ENCODE measurements around the gene TMEM204.

TMEM204 gene

GRCh38 chr16:1501630-1502029 is 31.8 kb upstream of the TMEM204 start:
- Histone ChIP-seq H3K23ac (ENCODE audit: low read length) (no peak overlapping the region), H3K79me1 (ENCODE audit: low read length) (no peaks in the 10 kb centered on the region), H3K4me1 (ENCODE audit: control insufficient read depth in 1 of 2, insufficient read depth in 2 of 2, low read length in 2 of 2) (no peaks in the 10 kb centered on the region), H3K9ac (ENCODE audit: low read length) (no peak overlapping the region), H2AK5ac (ENCODE audit: low read length) (no peak overlapping the region), H4K91ac (ENCODE audit: low read depth, low read length) (no peak overlapping the region), H2BK12ac (ENCODE audit: low read length) (no peak overlapping the region), H2AFZ (ENCODE audit: insufficient read depth, low read length, poor library complexity) (no peak overlapping the region), H2BK120ac (ENCODE audit: insufficient read depth, low read length, poor library complexity) (no peak overlapping the region), H4K12ac (ENCODE audit: low read depth, low read length) (no peak overlapping the region), H3K14ac (ENCODE audit: low read length) (no peak overlapping the region), H3K4me3 (ENCODE audit: low read depth, low read length) (no peak overlapping the region), H3K4me2 (ENCODE audit: low read length) (no peak overlapping the region), H3K18ac (ENCODE audit: low read length) (no peak overlapping the region), H3K27ac (ENCODE audit: low read depth, low read length) (no peak overlapping the region), H3K9me3 (ENCODE audit: insufficient read depth, low read depth, low read length) (peaks cover 8% of the 10 kb centered on the region), H3K36me3 (ENCODE audit: control insufficient read depth in 1 of 2, insufficient read depth in 2 of 2, low read length in 2 of 2) (peaks cover 80 to 84% of the 10 kb centered on the region in 2 experiments), H3K4ac (ENCODE audit: low read depth, low read length) (no peak overlapping the region), H3K79me2 (ENCODE audit: control insufficient read depth, insufficient read depth, low read length, poor library complexity) (no peaks in the 10 kb centered on the region), H3K27me3 (ENCODE audit: insufficient read depth, low read length) (no peaks in the 10 kb centered on the region), H4K8ac (ENCODE audit: low read depth, low read length) (no peak overlapping the region), H2BK5ac (ENCODE audit: low read depth, low read length, poor library complexity) (no peak overlapping the region)
- no CpG with 5 or more reads among the region's 23 CpGs for WGBS (ENCODE audit: extremely low coverage, insufficient coverage, insufficient read length)
- no peak for DNase-seq

DNA sequence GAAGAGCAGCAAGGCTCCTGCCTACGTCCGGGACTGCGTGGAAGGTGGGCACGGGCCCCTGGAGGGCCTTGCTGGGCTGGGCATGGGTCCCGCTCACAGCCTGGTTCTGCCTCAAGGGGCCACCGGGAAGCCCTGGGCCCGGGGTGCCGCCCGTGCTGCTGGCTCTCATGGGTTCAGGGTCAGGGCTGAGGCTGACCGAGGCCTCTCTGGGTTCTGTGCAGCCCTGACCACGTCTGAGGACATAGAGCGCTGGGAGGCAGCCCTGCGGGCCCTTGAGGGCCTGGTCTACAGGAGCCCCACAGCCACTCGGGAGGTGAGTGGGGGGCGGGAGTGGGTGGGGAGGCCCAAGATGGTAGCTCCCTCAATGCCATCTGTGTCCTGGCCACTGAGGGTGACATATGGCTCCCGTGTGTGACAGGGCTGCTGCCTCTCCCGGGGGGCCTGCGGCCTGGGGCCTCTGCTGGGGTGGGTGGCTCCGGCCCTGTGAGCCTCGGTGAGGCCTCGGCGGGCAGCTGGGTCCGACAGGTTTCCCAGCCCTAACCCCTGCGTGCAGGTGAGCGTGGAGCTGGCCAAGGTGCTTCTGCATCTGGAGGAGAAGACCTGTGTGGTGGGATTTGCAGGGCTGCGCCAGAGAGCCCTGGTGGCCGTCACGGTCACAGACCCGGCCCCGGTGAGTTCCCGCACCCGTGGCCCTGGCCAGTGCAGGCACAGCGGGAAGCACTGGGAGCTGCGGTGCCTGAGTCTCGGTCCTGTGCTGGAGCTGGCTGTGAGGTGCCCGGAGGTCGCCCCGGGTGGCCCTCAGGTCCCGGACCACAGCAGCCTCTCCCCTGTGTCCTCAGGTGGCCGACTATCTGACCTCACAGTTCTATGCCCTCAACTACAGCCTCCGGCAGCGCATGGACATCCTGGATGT is 31.1 kb upstream of the TMEM204 start:
- H4K8ac ChIP-seq (ENCODE audit: low read depth, low read length), result no peak overlapping the region
- H3K23ac ChIP-seq (ENCODE audit: low read length), result no peak overlapping the region
- H3K79me2 ChIP-seq (ENCODE audit: control insufficient read depth, insufficient read depth, low read length, poor library complexity), result no peaks in the 10 kb centered on the region
- H3K14ac ChIP-seq (ENCODE audit: low read length), result no peak overlapping the region
- peaks cover 10% of the 10 kb centered on the region for H3K9me3 ChIP-seq (ENCODE audit: insufficient read depth, low read depth, low read length)
- H2BK120ac ChIP-seq (ENCODE audit: insufficient read depth, low read length, poor library complexity), result no peak overlapping the region
- WGBS (ENCODE audit: extremely low coverage, insufficient coverage, insufficient read length), result no CpG with 5 or more reads among the region's 42 CpGs
- H3K27me3 ChIP-seq (ENCODE audit: insufficient read depth, low read length), result no peaks in the 10 kb centered on the region
- H2AFZ ChIP-seq (ENCODE audit: insufficient read depth, low read length, poor library complexity), result no peak overlapping the region
- no peak overlapping the region for H2BK5ac ChIP-seq (ENCODE audit: low read depth, low read length, poor library complexity)
- DNase-seq, result no peak
- H4K91ac ChIP-seq (ENCODE audit: low read depth, low read length), result no peak overlapping the region
- H3K4ac ChIP-seq (ENCODE audit: low read depth, low read length), result no peak overlapping the region
- peaks cover 80 to 84% of the 10 kb centered on the region in 2 experiments for H3K36me3 ChIP-seq (ENCODE audit: control insufficient read depth in 1 of 2, insufficient read depth in 2 of 2, low read length in 2 of 2)
- no peak overlapping the region for H2BK12ac ChIP-seq (ENCODE audit: low read length)
- H3K4me3 ChIP-seq (ENCODE audit: low read depth, low read length), result no peak overlapping the region
- no peak overlapping the region for H3K9ac ChIP-seq (ENCODE audit: low read length)
- H3K18ac ChIP-seq (ENCODE audit: low read length), result no peak overlapping the region
- no peak overlapping the region for H3K27ac ChIP-seq (ENCODE audit: low read depth, low read length)
- no peak overlapping the region for H3K4me2 ChIP-seq (ENCODE audit: low read length)
- no peaks in the 10 kb centered on the region for H3K4me1 ChIP-seq (ENCODE audit: control insufficient read depth in 1 of 2, insufficient read depth in 2 of 2, low read length in 2 of 2)
- H4K12ac ChIP-seq (ENCODE audit: low read depth, low read length), result no peak overlapping the region
- no peaks in the 10 kb centered on the region for H3K79me1 ChIP-seq (ENCODE audit: low read length)
- H2AK5ac ChIP-seq (ENCODE audit: low read length), result no peak overlapping the region

DNA sequence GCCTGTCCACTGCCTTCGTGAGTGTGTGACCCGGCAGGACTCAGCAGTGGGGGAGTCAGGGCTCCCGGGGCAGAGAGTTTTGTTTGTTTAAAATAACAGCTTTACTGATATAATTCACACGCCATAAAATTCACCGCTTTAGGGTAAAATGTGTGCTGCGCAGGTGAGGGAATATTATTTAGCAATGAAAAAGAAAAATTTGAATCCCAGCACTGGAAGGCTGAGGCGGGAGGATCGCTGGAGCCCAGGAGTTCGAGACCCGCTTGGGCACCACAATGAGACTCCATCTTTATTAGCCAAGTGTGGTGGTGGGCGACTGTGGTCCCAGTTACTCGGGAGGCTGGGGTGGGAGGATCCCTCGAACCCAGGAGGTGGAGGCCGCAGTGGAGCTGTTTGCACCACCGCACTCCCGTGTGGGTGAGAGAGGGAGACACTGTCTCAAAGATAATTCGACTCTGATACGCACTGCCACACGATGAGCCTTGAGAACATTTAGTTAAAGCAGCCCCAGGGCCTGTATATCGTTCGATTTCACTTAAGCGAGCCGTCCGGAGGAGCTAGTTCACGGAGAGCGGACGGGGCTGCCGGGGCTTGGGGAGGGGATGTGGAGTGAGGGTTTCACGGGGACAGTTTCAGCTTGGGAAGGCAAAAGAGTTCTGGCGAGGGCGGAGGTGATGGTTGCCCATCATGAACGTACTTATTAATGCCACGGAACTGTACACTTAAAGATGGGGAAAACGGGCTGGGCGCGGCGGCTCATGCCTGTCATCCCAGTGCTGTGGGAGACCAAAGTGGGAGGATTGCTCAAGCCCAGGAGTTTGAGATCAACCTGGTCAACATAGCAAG is 30.1 kb upstream of the TMEM204 start:
- Histone ChIP-seq H3K14ac (ENCODE audit: low read length) (no peak overlapping the region), H3K79me1 (ENCODE audit: low read length) (no peaks in the 10 kb centered on the region), H4K12ac (ENCODE audit: low read depth, low read length) (no peak overlapping the region), H3K9me3 (ENCODE audit: insufficient read depth, low read depth, low read length) (peaks cover 11% of the 10 kb centered on the region), H3K4me3 (ENCODE audit: low read depth, low read length) (no peak overlapping the region), H3K4me1 (ENCODE audit: control insufficient read depth in 1 of 2, insufficient read depth in 2 of 2, low read length in 2 of 2) (no peaks in the 10 kb centered on the region), H4K8ac (ENCODE audit: low read depth, low read length) (no peak overlapping the region), H3K23ac (ENCODE audit: low read length) (no peak overlapping the region), H3K9ac (ENCODE audit: low read length) (no peak overlapping the region), H3K27ac (ENCODE audit: low read depth, low read length) (no peak overlapping the region), H3K18ac (ENCODE audit: low read length) (no peak overlapping the region), H4K91ac (ENCODE audit: low read depth, low read length) (no peak overlapping the region), H3K27me3 (ENCODE audit: insufficient read depth, low read length) (no peaks in the 10 kb centered on the region), H3K36me3 (ENCODE audit: control insufficient read depth in 1 of 2, insufficient read depth in 2 of 2, low read length in 2 of 2) (peaks cover 81 to 83% of the 10 kb centered on the region in 2 experiments), H3K4ac (ENCODE audit: low read depth, low read length) (no peak overlapping the region), H2AFZ (ENCODE audit: insufficient read depth, low read length, poor library complexity) (no peak overlapping the region), H2BK120ac (ENCODE audit: insufficient read depth, low read length, poor library complexity) (no peak overlapping the region), H2AK5ac (ENCODE audit: low read length) (no peak overlapping the region), H3K4me2 (ENCODE audit: low read length) (no peak overlapping the region), H3K79me2 (ENCODE audit: control insufficient read depth, insufficient read depth, low read length, poor library complexity) (no peaks in the 10 kb centered on the region), H2BK12ac (ENCODE audit: low read length) (no peak overlapping the region), H2BK5ac (ENCODE audit: low read depth, low read length, poor library complexity) (no peak overlapping the region)
- no CpG with 5 or more reads among the region's 37 CpGs for WGBS (ENCODE audit: extremely low coverage, insufficient coverage, insufficient read length)
- no peak for DNase-seq

GRCh38 chr16:1505073-1505844 is 28.2 kb upstream of the TMEM204 start:
- H3K23ac ChIP-seq (ENCODE audit: low read length), result no peak overlapping the region
- H2BK120ac ChIP-seq (ENCODE audit: insufficient read depth, low read length, poor library complexity), result no peak overlapping the region
- DNase-seq, result no peak
- H4K12ac ChIP-seq (ENCODE audit: low read depth, low read length), result no peak overlapping the region
- H4K8ac ChIP-seq (ENCODE audit: low read depth, low read length), result no peak overlapping the region
- no peaks in the 10 kb centered on the region for H3K4me1 ChIP-seq (ENCODE audit: control insufficient read depth in 1 of 2, insufficient read depth in 2 of 2, low read length in 2 of 2)
- H2AK5ac ChIP-seq (ENCODE audit: low read length), result no peak overlapping the region
- no peak overlapping the region for H3K4me3 ChIP-seq (ENCODE audit: low read depth, low read length)
- H3K9ac ChIP-seq (ENCODE audit: low read length), result no peak overlapping the region
- H2BK12ac ChIP-seq (ENCODE audit: low read length), result no peak overlapping the region
- H3K9me3 ChIP-seq (ENCODE audit: insufficient read depth, low read depth, low read length), result peaks cover 10% of the 10 kb centered on the region
- no peak overlapping the region for H3K27ac ChIP-seq (ENCODE audit: low read depth, low read length)
- no peak overlapping the region for H2AFZ ChIP-seq (ENCODE audit: insufficient read depth, low read length, poor library complexity)
- H3K36me3 ChIP-seq (ENCODE audit: control insufficient read depth in 1 of 2, insufficient read depth in 2 of 2, low read length in 2 of 2), result peaks cover 84 to 86% of the 10 kb centered on the region in 2 experiments
- H2BK5ac ChIP-seq (ENCODE audit: low read depth, low read length, poor library complexity), result no peak overlapping the region
- H3K4me2 ChIP-seq (ENCODE audit: low read length), result no peak overlapping the region
- H3K4ac ChIP-seq (ENCODE audit: low read depth, low read length), result no peak overlapping the region
- no peak overlapping the region for H4K91ac ChIP-seq (ENCODE audit: low read depth, low read length)
- H3K14ac ChIP-seq (ENCODE audit: low read length), result no peak overlapping the region
- no peaks in the 10 kb centered on the region for H3K27me3 ChIP-seq (ENCODE audit: insufficient read depth, low read length)
- no peaks in the 10 kb centered on the region for H3K79me2 ChIP-seq (ENCODE audit: control insufficient read depth, insufficient read depth, low read length, poor library complexity)
- H3K18ac ChIP-seq (ENCODE audit: low read length), result no peak overlapping the region
- WGBS (ENCODE audit: extremely low coverage, insufficient coverage, insufficient read length), result no CpG with 5 or more reads among the region's 37 CpGs
- H3K79me1 ChIP-seq (ENCODE audit: low read length), result no peaks in the 10 kb centered on the region

Data from trophoblast cell (in vitro differentiated cells and primary cell).